Measurements from ENCODE around the gene ESPN. TPM values are rescaled to one million over a fixed set of nuclear protein-coding genes. Genes with fewer than 3 reads are reported as not detected.
"Not testable (repeated sequence)": the region's sequence is repeated elsewhere in the genome, so short reads cannot be mapped to it uniquely, and the experiment has no call there.

ESPN gene
- total RNA-seq, 1 donor from 2014 or later, result 2.7 TPM

- Histone ChIP-seq H3K36me3 (ENCODE audit: control insufficient read depth, insufficient read depth, low read length) (no peaks in the 10 kb centered on the region), H3K27me3 (ENCODE audit: control insufficient read depth, insufficient read depth, low read length) (no peaks in the 10 kb centered on the region), H3K4me3 (ENCODE audit: low read depth, low read length) (peak within 1 kb of the TSS; percentile 62)
- peak; percentile 35 for DNase-seq (ENCODE audit: low read depth)
- peak; percentile 35 for TF ChIP-seq CTCF (IDR thresholded peaks at IDR 0.05; ENCODE audit: insufficient read depth, low read length, poor library complexity, severe bottlenecking)
Measured at GRCh38 chr1:6393400-6394187, 31.0 kb upstream of the ESPN start, which contains the start of gene ACOT7. ACOT7 (minus strand) TSS chr1:6393767; CDS start chr1:6393399, 368 bp downstream.

- H3K4me3 ChIP-seq (ENCODE audit: low read depth, low read length); H3K36me3 ChIP-seq (ENCODE audit: control insufficient read depth, insufficient read depth, low read length); DNase-seq (ENCODE audit: low read depth); H3K27me3 ChIP-seq (ENCODE audit: control insufficient read depth, insufficient read depth, low read length): not testable (repeated sequence)
Measured at GRCh38 chr1:6395130-6395529, 29.4 kb upstream of the ESPN start.

GRCh38 chr1:6395781-6396244, 28.8 kb upstream of the ESPN start:
- H3K36me3 ChIP-seq (ENCODE audit: control insufficient read depth, insufficient read depth, low read length); DNase-seq (ENCODE audit: low read depth); H3K27me3 ChIP-seq (ENCODE audit: control insufficient read depth, insufficient read depth, low read length); H3K4me3 ChIP-seq (ENCODE audit: low read depth, low read length): not testable (repeated sequence)

GRCh38 chr1:6396998-6397397, 27.6 kb upstream of the ESPN start:
- H3K27me3 ChIP-seq (ENCODE audit: control insufficient read depth, insufficient read depth, low read length), result no peaks in the 10 kb centered on the region
- no peak for TF ChIP-seq CTCF (IDR thresholded peaks at IDR 0.05; ENCODE audit: insufficient read depth, low read length, poor library complexity, severe bottlenecking)
- DNase-seq (ENCODE audit: low read depth), result no peak
- H3K36me3 ChIP-seq (ENCODE audit: control insufficient read depth, insufficient read depth, low read length), result no peaks in the 10 kb centered on the region
- no peak overlapping the region for H3K4me3 ChIP-seq (ENCODE audit: low read depth, low read length)

GRCh38 chr1:6397844-6398441, 26.6 kb upstream of the ESPN start:
- H3K27me3 ChIP-seq (ENCODE audit: control insufficient read depth, insufficient read depth, low read length), result no peaks in the 10 kb centered on the region
- TF ChIP-seq CTCF (IDR thresholded peaks at IDR 0.05; ENCODE audit: insufficient read depth, low read length, poor library complexity, severe bottlenecking), result no peak
- no peaks in the 10 kb centered on the region for H3K36me3 ChIP-seq (ENCODE audit: control insufficient read depth, insufficient read depth, low read length)
- H3K4me3 ChIP-seq (ENCODE audit: low read depth, low read length), result no peak overlapping the region
- no peak for DNase-seq (ENCODE audit: low read depth)

- Histone ChIP-seq H3K4me3 (ENCODE audit: low read depth, low read length) (no peak overlapping the region), H3K27me3 (ENCODE audit: control insufficient read depth, insufficient read depth, low read length) (no peaks in the 10 kb centered on the region), H3K36me3 (ENCODE audit: control insufficient read depth, insufficient read depth, low read length) (no peaks in the 10 kb centered on the region)
- no peak for DNase-seq (ENCODE audit: low read depth)
- TF ChIP-seq CTCF (IDR thresholded peaks at IDR 0.05; ENCODE audit: insufficient read depth, low read length, poor library complexity, severe bottlenecking), result no peak
Measured at GRCh38 chr1:6399294-6399693, 25.3 kb upstream of the ESPN start.

All from kidney epithelial cell (primary cell).